ENCODE measurements around the gene C9orf152. TPM values are rescaled to one million over a fixed set of nuclear protein-coding genes. Genes with fewer than 3 reads are reported as not detected.

The C9orf152 gene
- total RNA-seq, 3 donors from 2014 or later (not counting 1 experiment from before 2014, with no cell fraction given): not detected

DNA sequence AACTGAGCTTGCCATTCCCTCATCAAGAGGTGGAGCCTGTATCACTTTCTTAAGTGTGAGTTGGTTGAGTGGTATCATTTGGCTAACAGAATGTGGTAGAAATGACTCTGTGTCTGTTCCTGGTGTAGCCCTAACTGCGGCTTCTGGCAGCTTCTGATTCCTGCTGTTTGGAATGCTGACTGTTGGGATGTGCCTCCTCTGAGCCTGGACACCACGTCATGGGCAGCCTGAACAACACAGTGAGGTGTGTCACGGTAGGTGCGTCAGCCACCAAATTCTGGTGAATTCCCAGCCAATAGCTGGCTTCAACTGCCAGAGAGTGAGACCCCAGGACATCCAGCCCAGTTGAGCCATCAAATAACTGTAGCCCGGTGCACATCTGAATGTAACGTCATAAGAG, 6.1 kb upstream of the C9orf152 start:
- no peaks in the 10 kb centered on the region for H3K9me3 ChIP-seq (ENCODE audit: control insufficient read depth, insufficient read depth, low read length)
- WGBS (ENCODE audit: insufficient coverage): 91% methylated on average over 6 of the region's 6 CpGs
- no peaks in the 10 kb centered on the region for H3K4me1 ChIP-seq (ENCODE audit: control insufficient read depth, insufficient read depth, low read length)
- TF ChIP-seq, protein P1, sequence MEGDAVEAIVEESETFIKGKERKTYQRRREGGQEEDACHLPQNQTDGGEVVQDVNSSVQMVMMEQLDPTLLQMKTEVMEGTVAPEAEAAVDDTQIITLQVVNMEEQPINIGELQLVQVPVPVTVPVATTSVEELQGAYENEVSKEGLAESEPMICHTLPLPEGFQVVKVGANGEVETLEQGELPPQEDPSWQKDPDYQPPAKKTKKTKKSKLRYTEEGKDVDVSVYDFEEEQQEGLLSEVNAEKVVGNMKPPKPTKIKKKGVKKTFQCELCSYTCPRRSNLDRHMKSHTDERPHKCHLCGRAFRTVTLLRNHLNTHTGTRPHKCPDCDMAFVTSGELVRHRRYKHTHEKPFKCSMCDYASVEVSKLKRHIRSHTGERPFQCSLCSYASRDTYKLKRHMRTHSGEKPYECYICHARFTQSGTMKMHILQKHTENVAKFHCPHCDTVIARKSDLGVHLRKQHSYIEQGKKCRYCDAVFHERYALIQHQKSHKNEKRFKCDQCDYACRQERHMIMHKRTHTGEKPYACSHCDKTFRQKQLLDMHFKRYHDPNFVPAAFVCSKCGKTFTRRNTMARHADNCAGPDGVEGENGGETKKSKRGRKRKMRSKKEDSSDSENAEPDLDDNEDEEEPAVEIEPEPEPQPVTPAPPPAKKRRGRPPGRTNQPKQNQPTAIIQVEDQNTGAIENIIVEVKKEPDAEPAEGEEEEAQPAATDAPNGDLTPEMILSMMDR (IDR thresholded peaks at IDR 0.05): no peak
- no peak overlapping the region for H3K27ac ChIP-seq (ENCODE audit: low read length)
- Mint-ChIP-seq H3K4me1 (no peaks in the 10 kb centered on the region), H3K27me3 (ENCODE audit: low read depth in 2 of 2) (no peaks in the 10 kb centered on the region), H3K9me3 (no peaks in the 10 kb centered on the region), H3K36me3 (no peaks in the 10 kb centered on the region), H3K4me3 (no peak overlapping the region), H3K27ac (no peak overlapping the region)
- H3K36me3 ChIP-seq (ENCODE audit: control insufficient read depth, insufficient read depth, low read length): no peaks in the 10 kb centered on the region
- intact Hi-C loops (cut with micrococcal nuclease): loop anchor here (10.0 kb wide), 1 partner anchor 639 kb away; no protein-coding TSS in a partner anchor
- no peaks in the 10 kb centered on the region for H3K27me3 ChIP-seq (ENCODE audit: control insufficient read depth, insufficient read depth, low read length)
- no peak overlapping the region for H3K4me3 ChIP-seq (ENCODE audit: low read length)
- DNase-seq (no peak), ATAC-seq (no peak)

DNA sequence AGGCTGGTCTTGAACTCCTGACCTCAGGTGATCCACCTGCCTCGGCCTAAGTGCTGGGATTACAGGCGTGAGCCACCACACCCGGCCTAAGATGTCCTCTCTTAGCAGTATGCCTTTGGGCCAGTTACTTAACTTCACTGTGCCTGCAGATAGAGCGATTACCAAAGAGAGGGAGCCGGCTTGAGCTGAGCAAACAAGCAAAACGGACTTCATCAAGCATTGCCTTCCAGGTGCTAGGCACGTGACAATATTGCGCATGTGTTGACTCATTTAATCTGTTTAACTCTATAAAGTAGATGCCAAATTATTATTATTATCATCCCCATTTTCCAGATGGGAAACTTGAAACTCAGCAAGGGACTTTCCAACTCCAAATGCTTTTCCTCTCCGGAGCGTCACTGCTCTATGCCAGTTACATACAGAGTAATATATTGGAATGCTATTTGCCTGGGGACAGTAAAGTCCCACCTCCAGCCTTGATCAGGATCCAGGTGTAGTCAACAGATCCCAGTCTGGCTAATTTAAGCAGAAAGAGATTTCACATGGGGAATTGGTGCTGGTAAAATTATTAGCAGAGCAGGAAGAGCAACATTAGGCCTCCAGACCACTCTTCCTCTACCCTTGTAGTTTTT, 5.6 kb upstream of the C9orf152 start:
- no peak overlapping the region for H3K4me3 ChIP-seq (ENCODE audit: low read length)
- H3K4me1 ChIP-seq (ENCODE audit: control insufficient read depth, insufficient read depth, low read length): no peaks in the 10 kb centered on the region
- Mint-ChIP-seq H3K27me3 (ENCODE audit: low read depth in 2 of 2) (peaks cover 0 to under 1% of the 10 kb centered on the region in 2 donors), H3K4me3 (no peak overlapping the region), H3K9me3 (no peaks in the 10 kb centered on the region), H3K36me3 (no peaks in the 10 kb centered on the region), H3K27ac (no peak overlapping the region), H3K4me1 (no peaks in the 10 kb centered on the region)
- ATAC-seq (no peak), DNase-seq (no peak)
- H3K27ac ChIP-seq (ENCODE audit: low read length): no peak overlapping the region
- H3K36me3 ChIP-seq (ENCODE audit: control insufficient read depth, insufficient read depth, low read length): no peaks in the 10 kb centered on the region
- 95% methylated on average over 8 of the region's 10 CpGs for WGBS (ENCODE audit: insufficient coverage)
- TF ChIP-seq, protein P1 (IDR thresholded peaks at IDR 0.05): no peak
- no peaks in the 10 kb centered on the region for H3K9me3 ChIP-seq (ENCODE audit: control insufficient read depth, insufficient read depth, low read length)
- H3K27me3 ChIP-seq (ENCODE audit: control insufficient read depth, insufficient read depth, low read length): no peaks in the 10 kb centered on the region
- intact Hi-C loops (cut with micrococcal nuclease): loop anchor here (10.0 kb wide), 1 partner anchor 639 kb away; no protein-coding TSS in a partner anchor

DNA sequence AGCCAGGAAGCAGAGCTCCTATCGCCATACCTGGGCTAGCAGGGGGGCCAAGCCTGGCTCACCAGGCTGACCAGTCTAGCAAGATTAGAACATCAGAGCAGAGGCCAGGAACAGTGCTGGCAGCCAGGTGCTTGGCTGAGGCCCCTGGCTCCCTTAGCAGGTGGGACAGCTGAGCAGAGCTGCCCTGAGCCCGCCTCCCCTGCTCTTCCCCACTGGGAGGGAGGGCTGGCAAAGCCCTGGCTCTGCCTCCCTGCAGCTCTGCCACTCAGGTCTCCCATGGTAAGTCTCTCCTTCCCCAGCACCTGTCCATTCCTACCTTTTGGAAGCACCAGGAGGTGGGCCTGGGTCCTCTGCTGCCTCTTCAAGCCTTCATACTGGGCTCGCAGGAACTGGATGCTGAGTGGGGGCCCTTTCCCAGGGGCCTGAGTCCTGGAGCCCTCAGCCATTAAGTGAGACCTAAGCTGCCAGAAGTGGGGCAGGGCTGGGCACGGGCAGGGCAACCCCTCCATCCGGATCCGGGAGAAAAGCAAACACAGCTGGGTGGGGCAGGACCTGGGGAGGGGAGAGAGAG, 803 bp downstream of the C9orf152 start:
- Histone ChIP-seq H3K9me3 (ENCODE audit: control insufficient read depth, insufficient read depth, low read length) (no peaks in the 10 kb centered on the region), H3K27me3 (ENCODE audit: control insufficient read depth, insufficient read depth, low read length) (no peaks in the 10 kb centered on the region), H3K4me1 (ENCODE audit: control insufficient read depth, insufficient read depth, low read length) (no peaks in the 10 kb centered on the region), H3K36me3 (ENCODE audit: control insufficient read depth, insufficient read depth, low read length) (no peaks in the 10 kb centered on the region), H3K4me3 (ENCODE audit: low read length) (no peak overlapping the region), H3K27ac (ENCODE audit: low read length) (no peak overlapping the region)
- Mint-ChIP-seq H3K27ac (no peak overlapping the region), H3K4me1 (no peaks in the 10 kb centered on the region), H3K9me3 (no peaks in the 10 kb centered on the region), H3K27me3 (ENCODE audit: low read depth in 2 of 2) (peaks cover 0 to 4% of the 10 kb centered on the region in 2 donors), H3K36me3 (no peaks in the 10 kb centered on the region), H3K4me3 (no peak overlapping the region)
- ATAC-seq (no peak), DNase-seq (no peak)
- TF ChIP-seq, protein P1 (IDR thresholded peaks at IDR 0.05): no peak
- 71% methylated on average over 6 of the region's 6 CpGs for WGBS (ENCODE audit: insufficient coverage)
- intact Hi-C loops (cut with micrococcal nuclease): no loop called here
